Transverse colon (tissue), 4 donors: Measurements from ENCODE around the gene KIAA1958.

Experiments
- EP300 ChIP-seq: sonication (generic); formaldehyde crosslinking; IDR thresholded peaks from one replicate; pipeline ENCODE4 v1.6.1; 2017; ENCODE audit warnings: antibody characterized with exemption, low read depth
- POLR2A ChIP-seq: fragments of 450-650 bp; IDR thresholded peaks from one replicate; pipeline ENCODE4 v1.6.1; 2016; ENCODE audit warnings: antibody characterized with exemption, mild to moderate bottlenecking, moderate library complexity
- POLR2AphosphoS5 ChIP-seq, 3 donors: sonication (generic); formaldehyde crosslinking; IDR thresholded peaks; one replicate each; pipeline ENCODE4 v1.6.1; 2016; ENCODE audit warnings: antibody characterized with exemption in 3 of 3
- TF ChIP-seq, protein P1 (sequence below), 5 experiments: fragments of 200-600 bp in 3 of 5; fragments of 450-650 bp in 2 of 5; sonication (generic) in 3 of 5; IDR thresholded peaks; 1 replicate in 2 of 5; 2 replicates in 3 of 5; pipeline ENCODE4 v1.5.1; 2016 to 2017; ENCODE audit warnings: antibody characterized with exemption in 5 of 5, inconsistent platforms in 3 of 5, mild to moderate bottlenecking in 2 of 5, moderate library complexity in 1 of 5

DNA sequence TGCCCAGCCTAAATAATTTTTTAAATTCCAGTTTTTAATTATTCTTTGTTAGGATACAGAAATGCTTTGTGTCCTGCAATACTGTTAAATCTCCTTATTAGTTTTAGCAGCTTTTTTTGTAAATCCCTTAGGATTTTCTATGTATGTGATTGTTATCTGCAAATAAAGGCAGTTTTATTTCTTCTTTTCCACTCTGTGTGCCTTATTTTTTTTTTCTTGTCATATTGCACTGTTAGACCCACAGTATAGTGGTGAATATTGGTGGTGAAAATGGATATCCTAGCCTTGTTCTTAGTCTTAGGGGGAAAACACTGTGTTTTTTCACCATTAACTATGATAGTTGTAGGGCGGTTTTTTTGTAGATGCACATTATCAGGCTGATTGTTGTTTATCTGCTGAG lies 11.3 kb upstream of the KIAA1958 start:
- TF ChIP-seq, protein P1, sequence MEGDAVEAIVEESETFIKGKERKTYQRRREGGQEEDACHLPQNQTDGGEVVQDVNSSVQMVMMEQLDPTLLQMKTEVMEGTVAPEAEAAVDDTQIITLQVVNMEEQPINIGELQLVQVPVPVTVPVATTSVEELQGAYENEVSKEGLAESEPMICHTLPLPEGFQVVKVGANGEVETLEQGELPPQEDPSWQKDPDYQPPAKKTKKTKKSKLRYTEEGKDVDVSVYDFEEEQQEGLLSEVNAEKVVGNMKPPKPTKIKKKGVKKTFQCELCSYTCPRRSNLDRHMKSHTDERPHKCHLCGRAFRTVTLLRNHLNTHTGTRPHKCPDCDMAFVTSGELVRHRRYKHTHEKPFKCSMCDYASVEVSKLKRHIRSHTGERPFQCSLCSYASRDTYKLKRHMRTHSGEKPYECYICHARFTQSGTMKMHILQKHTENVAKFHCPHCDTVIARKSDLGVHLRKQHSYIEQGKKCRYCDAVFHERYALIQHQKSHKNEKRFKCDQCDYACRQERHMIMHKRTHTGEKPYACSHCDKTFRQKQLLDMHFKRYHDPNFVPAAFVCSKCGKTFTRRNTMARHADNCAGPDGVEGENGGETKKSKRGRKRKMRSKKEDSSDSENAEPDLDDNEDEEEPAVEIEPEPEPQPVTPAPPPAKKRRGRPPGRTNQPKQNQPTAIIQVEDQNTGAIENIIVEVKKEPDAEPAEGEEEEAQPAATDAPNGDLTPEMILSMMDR (IDR thresholded peaks at IDR 0.05): no peak
- TF ChIP-seq POLR2AphosphoS5 (IDR thresholded peaks at IDR 0.05) (no peak), POLR2A (no peak), EP300 (no peak)
